OCI-LY3 (cell line): ENCODE data around the gene LPCAT3.

Experiments
- CTCF ChIP-seq: fragments of 200-600, 300-600 bp; sonication (generic); IDR thresholded peaks from 2 replicates; pipeline ENCODE4 v1.5.1; 2014; ENCODE audit warnings: antibody characterized with exemption, low read length, low read depth
- EZH2phosphoT487 ChIP-seq: fragments of 200-600 bp; shearing (Covaris generic); IDR thresholded peaks from 2 replicates; pipeline ENCODE4 v1.6.1; 2018; ENCODE audit warnings: antibody characterized with exemption, mixed run types, low read depth

GRCh38 chr12:6928022-6928702, 90.1 kb downstream of the LPCAT3 start:
- TF ChIP-seq EZH2phosphoT487 (no peak), CTCF (no peak)
